KMS-11 (cell line): ENCODE data around the gene MAP3K9.

Experiments
- H2AFZ ChIP-seq: fragments of 200-600 bp; sonication (generic); 2 replicates; pipeline ENCODE4 v1.6.1; 2016; ENCODE audit warnings: antibody characterized with exemption, mixed run types, low read depth
- H3K27ac ChIP-seq: fragments of 200-600 bp; sonication (generic); 2 replicates; pipeline ENCODE4 v1.6.1; 2016; ENCODE audit warnings: mild to moderate bottlenecking, mixed run types
- H3K27me3 ChIP-seq: fragments of 200-600 bp; sonication (generic); 2 replicates; pipeline ENCODE4 v1.6.1; 2017; ENCODE audit warnings: mild to moderate bottlenecking, low read depth, mixed run types, moderate library complexity; ENCODE audit not compliant: insufficient read depth
- H3K36me3 ChIP-seq: fragments of 200-600 bp; sonication (generic); 2 replicates; pipeline ENCODE4 v1.6.1; 2017; ENCODE audit warnings: mild to moderate bottlenecking, mixed run types; ENCODE audit not compliant: insufficient read depth
- H3K4me1 ChIP-seq: fragments of 200-600 bp; sonication (generic); 2 replicates; pipeline ENCODE4 v1.6.1; 2016; ENCODE audit warnings: mild to moderate bottlenecking, low read depth, mixed run types; ENCODE audit not compliant: poor library complexity, severe bottlenecking
- H3K4me2 ChIP-seq: fragments of 200-600 bp; sonication (generic); 2 replicates; pipeline ENCODE4 v1.7.0; 2016; ENCODE audit warnings: mild to moderate bottlenecking, mixed run types
- H3K4me3 ChIP-seq: fragments of 200-600 bp; sonication (generic); IDR thresholded peaks from 2 replicates; pipeline ENCODE4 v1.6.1; 2017; ENCODE audit warnings: low read depth, low read length, mixed read lengths; ENCODE audit not compliant: insufficient read depth
- H3K79me2 ChIP-seq: fragments of 200-600 bp; sonication (generic); 2 replicates; pipeline ENCODE4 v1.6.1; 2016; ENCODE audit warnings: low read depth, mixed run types; ENCODE audit not compliant: insufficient read depth
- H3K9ac ChIP-seq: fragments of 200-600 bp; sonication (generic); 2 replicates; pipeline ENCODE4 v1.6.1; 2016; ENCODE audit warnings: mild to moderate bottlenecking, mixed run types
- H4K20me1 ChIP-seq: fragments of 200-600 bp; sonication (generic); 2 replicates; pipeline ENCODE4 v1.6.1; 2016; ENCODE audit warnings: mild to moderate bottlenecking, mixed run types; ENCODE audit not compliant: insufficient read depth
- CTCF ChIP-seq: fragments of 200-600 bp; sonication (generic); conservative IDR thresholded peaks from 2 replicates; pipeline ENCODE4 v1.6.1; 2017; ENCODE audit warnings: low read depth, mild to moderate bottlenecking, antibody characterized with exemption, low read length, moderate library complexity, mixed read lengths

MAP3K9 gene

GRCh38 chr14:70814466-70814865 lies 5.2 kb upstream of the MAP3K9 start:
- TF ChIP-seq CTCF: no peak
- Histone ChIP-seq H3K4me2 (no peak overlapping the region), H3K27ac (no peak overlapping the region), H2AFZ (no peak overlapping the region), H3K4me1 (no peaks in the 10 kb centered on the region), H3K79me2 (no peaks in the 10 kb centered on the region), H3K36me3 (no peaks in the 10 kb centered on the region), H4K20me1 (no peaks in the 10 kb centered on the region), H3K4me3 (no peak overlapping the region), H3K9ac (no peak overlapping the region), H3K27me3 (no peaks in the 10 kb centered on the region)

DNA sequence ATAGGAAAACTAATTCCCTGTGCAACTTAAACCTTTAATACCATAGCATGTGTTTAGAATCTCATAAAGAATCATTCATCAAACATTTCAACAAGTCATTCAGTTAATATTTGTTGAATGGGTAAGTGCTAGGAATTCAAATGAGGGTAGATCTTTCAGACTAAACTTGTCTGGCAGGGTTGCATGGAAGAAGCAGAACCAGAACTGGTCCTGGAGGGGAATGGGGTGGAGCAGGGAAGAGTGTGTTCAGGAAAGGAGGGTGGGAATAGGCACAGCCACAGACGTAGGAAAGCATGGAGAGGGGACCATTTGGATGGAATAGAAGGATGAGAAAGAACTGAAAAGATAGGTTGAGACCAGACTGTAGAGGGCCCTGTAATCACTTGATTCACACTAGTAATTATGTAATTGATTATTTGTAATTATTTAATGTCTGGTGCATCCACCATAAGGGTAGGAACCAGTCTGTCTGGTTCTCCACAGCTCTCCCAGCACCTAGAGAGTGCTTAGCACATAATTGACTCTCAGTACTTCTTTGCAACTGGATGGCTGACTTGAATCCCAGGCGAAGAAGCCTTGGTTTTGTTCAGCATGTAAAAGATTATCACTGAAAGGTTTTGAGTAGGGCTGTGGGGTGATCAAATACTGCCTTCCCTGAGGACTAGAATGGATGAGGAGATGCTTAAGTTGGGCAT lies 3.0 kb upstream of the MAP3K9 start:
- Histone ChIP-seq H3K4me1 (no peaks in the 10 kb centered on the region), H2AFZ (no peak overlapping the region), H3K27ac (no peak overlapping the region), H3K36me3 (no peaks in the 10 kb centered on the region), H3K4me3 (no peak overlapping the region), H3K4me2 (no peak overlapping the region), H3K27me3 (no peaks in the 10 kb centered on the region), H3K79me2 (no peaks in the 10 kb centered on the region), H4K20me1 (no peaks in the 10 kb centered on the region), H3K9ac (no peak overlapping the region)
- TF ChIP-seq CTCF: no peak

GRCh38 chr14:70811578-70811977 lies 2.3 kb upstream of the MAP3K9 start:
- TF ChIP-seq CTCF: no peak
- H3K27me3 ChIP-seq: no peaks in the 10 kb centered on the region
- H3K9ac ChIP-seq: no peak overlapping the region
- no peaks in the 10 kb centered on the region for H3K36me3 ChIP-seq
- H3K4me1 ChIP-seq: no peaks in the 10 kb centered on the region
- no peak overlapping the region for H2AFZ ChIP-seq
- H3K27ac ChIP-seq: no peak overlapping the region
- H3K4me3 ChIP-seq: no peak overlapping the region
- no peaks in the 10 kb centered on the region for H4K20me1 ChIP-seq
- H3K4me2 ChIP-seq: no peak overlapping the region
- no peaks in the 10 kb centered on the region for H3K79me2 ChIP-seq

GRCh38 chr14:70811050-70811449 lies 1.7 kb upstream of the MAP3K9 start:
- H3K79me2 ChIP-seq: no peaks in the 10 kb centered on the region
- H3K36me3 ChIP-seq: no peaks in the 10 kb centered on the region
- H3K27ac ChIP-seq: no peak overlapping the region
- H3K4me2 ChIP-seq: no peak overlapping the region
- no peak overlapping the region for H3K4me3 ChIP-seq
- no peak for TF ChIP-seq CTCF
- no peaks in the 10 kb centered on the region for H3K4me1 ChIP-seq
- no peak overlapping the region for H3K9ac ChIP-seq
- H4K20me1 ChIP-seq: no peaks in the 10 kb centered on the region
- no peaks in the 10 kb centered on the region for H3K27me3 ChIP-seq
- no peak overlapping the region for H2AFZ ChIP-seq
